T-helper 2 cell treated with Interferon-gamma antibody and Interleukin-4, amounts not matched to agents 100 ng/mL and 5 ng/mL, for 36 hours (primary cell): ENCODE measurements around the gene UGP2. TPM values are rescaled to one million over a fixed set of nuclear protein-coding genes. Genes with fewer than 3 reads are reported as not detected.
"Not testable (repeated sequence)": the region's sequence is repeated elsewhere in the genome, so short reads cannot be mapped to it uniquely, and the experiment has no call there.

Experiments
- intact Hi-C: fragments of 100-400 bp; cut with micrococcal nuclease; formaldehyde crosslinking; loops from one replicate; pipeline ENCODE4 v1.15.1; 2023
- total RNA-seq: library from RNA; stranded (reverse); gene quantifications from 2 replicates; pipeline ENCODE4 v1.2.3, GENCODE V29; 2022

UGP2 gene
- total RNA-seq, 1 donor from 2014 or later: 161 TPM

DNA sequence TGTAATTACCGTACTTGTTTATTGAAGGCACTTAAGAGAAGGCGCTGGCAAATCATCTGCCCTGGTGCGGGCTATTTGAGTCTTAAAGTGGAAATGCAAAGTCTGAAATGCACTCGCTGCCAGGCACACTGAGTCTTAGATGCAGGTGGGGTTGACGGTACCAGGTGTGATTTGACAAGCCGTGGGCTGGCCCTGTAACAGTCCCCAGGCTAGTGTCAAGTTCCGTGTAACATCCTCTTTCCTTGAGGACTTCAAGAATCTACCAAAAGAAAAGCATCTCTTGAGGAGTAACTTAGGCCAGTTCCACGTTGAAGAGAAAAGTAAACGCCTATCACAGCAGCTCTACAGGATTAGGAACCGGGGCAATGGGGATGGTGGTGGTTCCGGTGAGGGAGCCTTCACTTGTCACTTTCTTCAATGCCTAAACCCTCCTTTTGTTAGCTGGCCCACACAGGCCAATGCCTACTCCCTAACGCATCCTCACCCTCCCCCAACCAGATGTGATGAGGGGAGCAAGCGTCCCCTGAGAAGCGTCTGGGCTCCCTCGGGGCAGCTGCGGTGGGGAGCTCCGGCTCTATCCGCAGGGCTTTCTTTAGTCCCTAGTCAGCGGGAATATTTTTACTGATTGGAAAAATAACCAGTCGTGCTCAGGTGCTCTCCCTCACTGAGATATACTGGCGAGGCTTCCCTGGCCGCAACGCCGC is 1.5 kb upstream of the UGP2 start:
- intact Hi-C loops: loop anchor here (2.0 to 5.0 kb wide), 8 partner anchors 177 to 1291 kb away; partner anchors contain the start of genes AFTPH, CEP68, PELI1 and RAB1A

DNA sequence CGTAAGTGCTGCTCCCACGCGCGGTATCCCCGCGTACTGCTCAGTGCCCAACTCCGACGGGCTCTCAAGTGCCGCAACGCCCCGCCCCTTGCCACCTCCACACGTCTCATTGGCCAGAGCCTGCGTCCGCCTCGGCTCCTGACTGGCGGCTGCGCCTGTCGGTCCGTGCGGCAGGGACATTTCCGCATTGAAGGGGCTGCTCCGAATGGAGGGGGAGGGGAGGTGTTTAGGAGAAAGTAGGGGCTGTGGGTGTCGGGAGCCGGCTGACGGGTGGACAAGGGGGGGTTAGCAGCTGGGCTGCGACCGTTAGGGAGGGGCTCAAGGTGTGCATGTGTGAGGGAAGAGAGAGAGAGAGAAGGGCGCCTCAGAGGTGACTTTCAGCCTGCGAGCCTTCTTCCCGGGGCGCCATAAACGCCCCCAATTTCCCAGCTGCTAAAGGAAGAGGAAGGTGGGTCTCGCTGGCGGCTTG is 877 bp upstream of the UGP2 start:
- intact Hi-C loops: loop anchor here (1.0 to 5.0 kb wide), 11 partner anchors 15 to 1290 kb away; partner anchors contain the start of genes AFTPH, CEP68, EHBP1 and MDH1

GRCh38 chr2:63842149-63843061 is 709 bp downstream of the UGP2 start:
- intact Hi-C loops: loop anchor here (1.0 to 5.0 kb wide), 8 partner anchors 8 to 1215 kb away; partner anchors contain the start of genes AFTPH, CEP68, PELI1 and VPS54

DNA sequence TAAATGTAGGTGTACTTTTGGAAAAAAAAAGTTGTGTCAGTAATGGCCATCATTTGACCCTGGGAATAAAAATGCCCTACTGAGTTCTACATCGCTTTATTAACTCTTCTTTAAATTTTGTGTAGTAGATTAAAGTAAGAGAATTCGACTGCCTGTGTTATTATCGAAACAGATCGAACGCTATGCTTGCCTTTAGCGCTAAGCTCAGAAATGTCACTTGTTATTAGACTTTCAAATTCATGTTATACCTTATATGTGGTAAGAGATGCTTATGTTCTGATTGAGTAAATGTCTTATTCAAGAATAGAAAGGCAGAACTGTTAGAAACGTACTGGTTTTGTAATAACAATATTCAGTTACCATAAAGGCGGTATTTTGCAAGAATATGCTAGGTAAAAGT is 1.4 kb downstream of the UGP2 start:
- intact Hi-C loops: loop anchor here (5.0 kb wide), 7 partner anchors 174 to 1214 kb away; partner anchors contain the start of genes AFTPH, CEP68, PELI1 and VPS54

- intact Hi-C loops: loop anchor here (5.0 kb wide), 7 partner anchors 174 to 1214 kb away; partner anchors contain the start of genes AFTPH, CEP68, PELI1 and VPS54
Observed at GRCh38 chr2:63843791-63844190, 2.1 kb downstream of the UGP2 start.

- intact Hi-C loops: loop anchor here (5.0 kb wide), 7 partner anchors 173 to 1213 kb away; partner anchors contain the start of genes AFTPH, CEP68, PELI1 and VPS54
Observed at GRCh38 chr2:63844616-63845015, 2.9 kb downstream of the UGP2 start.

DNA sequence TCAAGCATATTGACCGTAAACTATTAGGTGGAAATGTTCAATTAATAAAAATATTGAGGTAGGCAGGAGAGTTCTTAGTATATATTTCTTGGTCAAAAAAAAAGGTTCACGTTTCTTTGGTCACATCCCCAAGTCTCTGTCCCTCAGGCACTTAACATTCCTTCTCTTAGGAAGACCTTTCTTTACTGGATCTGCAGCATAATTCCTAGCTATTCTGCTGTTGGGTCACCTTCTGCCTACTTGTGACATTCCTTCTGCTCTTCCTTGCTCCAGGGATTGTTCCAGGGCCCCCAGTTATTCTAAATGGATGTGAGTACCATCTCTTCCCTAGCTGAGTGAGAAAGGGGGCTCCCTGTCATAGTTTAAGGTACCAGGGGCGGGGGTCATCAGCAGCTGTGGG is 4.2 kb downstream of the UGP2 start:
- intact Hi-C loops: no loop called here

DNA sequence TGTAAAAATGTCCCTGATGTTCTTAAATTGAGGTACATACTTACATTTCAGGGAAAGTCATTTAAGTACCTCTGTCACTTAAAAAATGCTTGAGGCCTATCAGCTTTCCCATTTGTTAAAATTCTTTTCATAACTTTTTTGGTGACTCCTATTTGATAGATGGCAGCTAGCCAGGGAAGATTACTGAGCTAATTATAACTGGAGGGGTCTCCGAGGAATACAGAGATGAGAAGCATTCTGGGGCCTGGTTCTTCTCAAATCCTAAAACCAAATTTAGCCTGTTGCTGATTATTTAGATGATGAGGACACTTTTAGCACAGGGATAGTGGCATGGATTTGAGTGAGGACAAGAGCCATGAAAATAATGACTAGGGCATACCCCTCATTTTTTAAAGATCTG is 4.8 kb downstream of the UGP2 start:
- intact Hi-C loops: no loop called here

DNA sequence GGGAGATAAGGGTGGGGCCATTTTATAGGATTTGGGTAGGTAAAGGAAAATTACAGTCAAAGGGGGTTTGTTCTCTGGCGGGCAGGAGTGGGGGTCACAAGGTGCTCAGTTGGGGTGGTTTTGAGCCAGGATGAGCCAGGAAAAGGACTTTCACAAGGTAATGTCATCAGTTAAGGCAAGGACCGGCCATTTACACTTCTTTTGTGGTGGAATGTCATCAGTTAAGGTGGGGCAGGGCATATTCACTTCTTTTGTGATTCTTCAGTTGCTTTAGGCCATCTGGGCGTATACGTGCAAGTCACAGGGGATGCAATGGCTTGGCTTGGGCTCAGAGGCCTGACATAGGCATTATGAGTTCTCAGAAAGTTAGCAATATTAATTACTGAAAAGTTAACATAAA is 5.9 kb downstream of the UGP2 start:
- intact Hi-C loops: not testable (repeated sequence)

DNA sequence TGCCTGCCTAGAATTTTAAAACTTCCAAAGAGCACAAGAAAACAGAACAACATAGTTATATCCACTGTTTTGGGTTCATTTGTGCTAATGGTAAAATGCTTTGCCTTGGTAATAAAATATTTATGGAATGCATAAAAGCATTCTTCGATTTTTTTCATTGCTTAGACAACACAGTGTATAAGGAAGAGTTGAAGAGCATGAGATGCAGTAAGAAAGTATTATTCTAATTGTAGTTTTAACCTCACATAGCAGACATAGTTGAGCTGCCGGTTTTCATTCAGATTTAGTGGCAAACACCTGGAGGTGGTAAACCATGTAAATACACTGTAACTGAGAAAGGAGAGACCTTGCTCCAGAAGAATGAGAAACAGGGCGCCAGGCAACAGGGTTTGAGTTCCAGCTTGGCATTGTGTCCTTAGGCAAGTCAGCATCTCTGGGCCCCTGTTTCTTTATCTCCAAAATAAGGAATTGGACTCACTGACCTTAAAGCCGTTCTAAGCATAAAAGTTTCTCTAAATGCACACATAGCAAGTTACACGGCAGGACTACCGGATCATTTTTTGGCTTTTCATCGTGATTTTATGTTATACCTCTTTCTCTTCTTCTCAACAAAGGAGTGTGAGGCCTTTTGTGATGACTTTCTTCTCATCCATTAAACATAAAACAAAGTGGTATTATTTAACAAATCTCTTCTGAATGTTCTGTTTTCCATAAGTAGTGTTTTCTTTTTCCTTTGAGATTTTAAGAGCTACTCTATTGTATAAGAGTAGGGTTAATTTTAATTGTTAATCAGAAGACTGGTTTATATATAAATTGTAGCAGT is 7.9 kb downstream of the UGP2 start:
- intact Hi-C loops: loop anchor here (1.0 kb wide), 1 partner anchor 7 kb away; no protein-coding TSS in a partner anchor

DNA sequence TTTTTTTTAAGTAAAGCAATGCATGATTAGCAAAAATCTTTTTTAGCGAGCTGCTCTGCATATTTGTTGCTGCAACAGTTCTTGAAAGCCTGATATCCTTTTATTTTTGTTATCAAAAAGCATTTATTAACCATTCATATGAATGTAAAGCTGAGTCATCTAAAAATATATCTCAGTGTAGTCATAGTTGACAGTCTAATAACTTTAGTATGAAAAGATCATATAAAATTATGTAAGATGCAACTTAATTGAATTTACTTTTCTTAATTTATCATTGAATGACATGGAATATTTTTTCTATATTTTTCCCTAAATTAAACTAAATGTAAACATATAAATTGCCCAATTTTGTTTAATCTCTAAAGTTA is 8.5 kb downstream of the UGP2 start:
- intact Hi-C loops: loop anchor here (1.0 kb wide), 1 partner anchor 8 kb away; no protein-coding TSS in a partner anchor

DNA sequence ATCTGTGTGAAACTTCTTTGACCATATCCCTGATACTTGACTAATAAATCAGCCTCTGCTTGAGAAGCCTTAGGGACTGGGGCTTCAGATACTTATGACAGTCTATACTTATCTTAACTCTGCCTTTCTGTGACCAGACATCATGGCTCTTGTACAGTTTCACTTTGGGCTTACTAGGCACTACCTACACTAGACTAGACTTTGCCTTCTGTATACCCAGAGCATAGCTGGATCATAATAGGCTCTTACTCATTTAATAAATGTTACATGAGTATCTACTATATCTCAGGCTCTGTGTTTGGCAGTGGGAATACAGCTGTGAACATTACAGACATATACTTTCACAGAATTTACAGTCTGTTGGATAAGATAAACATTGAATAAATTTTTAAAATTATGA is 9.0 kb downstream of the UGP2 start:
- intact Hi-C loops: loop anchor here (1.0 kb wide), 1 partner anchor 8 kb away; no protein-coding TSS in a partner anchor

DNA sequence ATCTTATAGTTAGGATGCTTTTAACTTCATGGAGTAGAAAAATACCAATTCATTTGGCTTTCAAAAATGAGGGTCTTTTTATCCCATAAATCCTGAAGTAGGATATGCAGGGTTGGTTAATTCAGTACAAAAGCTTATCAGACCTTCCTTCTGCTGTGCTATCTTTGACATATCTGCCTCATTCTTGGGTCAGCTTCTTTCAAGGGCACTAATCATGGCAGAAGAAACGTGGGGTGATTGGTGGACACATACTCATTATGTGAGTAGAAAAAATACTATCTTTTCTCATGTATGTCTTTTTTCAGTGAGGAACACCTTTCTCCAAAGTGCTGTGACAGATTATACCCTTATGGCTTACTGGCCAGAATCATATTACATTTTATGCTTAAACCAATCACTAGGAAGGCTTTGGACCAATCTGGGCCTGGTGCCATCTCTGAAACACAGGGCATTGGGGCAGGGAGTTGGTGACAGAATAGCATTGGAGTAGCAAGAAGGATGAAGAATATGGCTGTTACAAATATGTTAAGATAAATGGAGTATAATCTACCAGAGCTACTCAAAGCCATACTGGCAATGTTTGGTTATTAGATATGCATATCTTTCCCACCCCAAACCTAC is 10.1 kb downstream of the UGP2 start:
- intact Hi-C loops: no loop called here

GRCh38 chr2:63853527-63854310 is 12.0 kb downstream of the UGP2 start:
- intact Hi-C loops: no loop called here

GRCh38 chr2:63855418-63856302 is 14.0 kb downstream of the UGP2 start:
- intact Hi-C loops: loop anchor here (1.0 to 5.0 kb wide), 5 partner anchors 14 to 287 kb away; partner anchors contain the start of genes MDH1, PELI1, UGP2 and VPS54

GRCh38 chr2:63856303-63856603 is 14.6 kb downstream of the UGP2 start:
- intact Hi-C loops: loop anchor here (1.0 to 5.0 kb wide), 5 partner anchors 15 to 286 kb away; partner anchors contain the start of genes MDH1, PELI1, UGP2 and VPS54

GRCh38 chr2:63858291-63858690 is 16.6 kb downstream of the UGP2 start:
- intact Hi-C loops: loop anchor here (5.0 kb wide), 3 partner anchors 159 to 284 kb away; partner anchors contain the start of genes PELI1 and VPS54

- intact Hi-C loops: loop anchor here (1.0 kb wide), 2 partner anchors 162 to 169 kb away; no protein-coding TSS in a partner anchor
Observed at GRCh38 chr2:63861220-63861822, 19.6 kb downstream of the UGP2 start.
